AG09309 (cell line): ENCODE data around the gene NTNG2.

Experiments used
- DNase-seq: peaks from one replicate; pipeline ENCODE4 v3.0.0-alpha.2; 2010; ENCODE audit warnings: low read depth
- H3K4me3 ChIP-seq: 2 replicates; pipeline ENCODE4 v1.5.1; 2011; ENCODE audit warnings: mild to moderate bottlenecking, low read depth, low read length, moderate library complexity; ENCODE audit not compliant: control insufficient read depth
- CTCF ChIP-seq: IDR thresholded peaks from 2 replicates; pipeline ENCODE4 v1.5.1; 2011; ENCODE audit warnings: mild to moderate bottlenecking, low read depth, low read length, inconsistent platforms; ENCODE audit not compliant: insufficient read depth, control insufficient read depth; ENCODE audit errors: missing control alignments

NTNG2 gene

GRCh38 chr9:132228062-132228461 is 66.2 kb downstream of the NTNG2 start:
- TF ChIP-seq CTCF: no peak
- no peak overlapping the region for H3K4me3 ChIP-seq
- no peak for DNase-seq

- no peak overlapping the region for H3K4me3 ChIP-seq
- no peak for TF ChIP-seq CTCF
Measured at GRCh38 chr9:132230605-132231004, 68.7 kb downstream of the NTNG2 start.

GRCh38 chr9:132231019-132231701 is 69.3 kb downstream of the NTNG2 start:
- DNase-seq: no peak
- TF ChIP-seq CTCF: no peak
- no peak overlapping the region for H3K4me3 ChIP-seq

More at GRCh38 chr9:132230605-132231004, 68.7 kb downstream of the NTNG2 start:
- DNase-seq: no peak

- TF ChIP-seq CTCF: no peak
- H3K4me3 ChIP-seq: no peak overlapping the region
- no peak for DNase-seq
Measured at GRCh38 chr9:132232522-132232921, 70.7 kb downstream of the NTNG2 start.

- H3K4me3 ChIP-seq: no peak overlapping the region
- no peak for DNase-seq
- TF ChIP-seq CTCF: no peak
Measured at GRCh38 chr9:132233138-132233537, 71.3 kb downstream of the NTNG2 start.

- no peak for DNase-seq
- no peak overlapping the region for H3K4me3 ChIP-seq
- TF ChIP-seq CTCF: no peak
Measured at GRCh38 chr9:132234535-132234934, 72.7 kb downstream of the NTNG2 start.

GRCh38 chr9:132235125-132235524 is 73.3 kb downstream of the NTNG2 start:
- TF ChIP-seq CTCF: no peak
- H3K4me3 ChIP-seq: no peak overlapping the region
- DNase-seq: no peak
